Skeletal muscle satellite cell (primary cell): ENCODE results near the gene PCCA. TPM values are rescaled to one million over a fixed set of nuclear protein-coding genes. Genes with fewer than 3 reads are reported as not detected.
"Not testable (repeated sequence)": the region's sequence is repeated elsewhere in the genome, so short reads cannot be mapped to it uniquely, and the experiment has no call there.

Source experiments
- H3K27me3 ChIP-seq: 2 replicates; pipeline ENCODE4 v1.7.0; 2013; ENCODE audit warnings: low read length; ENCODE audit not compliant: control insufficient read depth, insufficient read depth
- H3K36me3 ChIP-seq: 2 replicates; pipeline ENCODE4 v1.7.0; 2013; ENCODE audit warnings: mild to moderate bottlenecking, control low read depth, low read length; ENCODE audit not compliant: insufficient read depth
- H3K4me1 ChIP-seq: 2 replicates; pipeline ENCODE4 v1.7.0; 2013; ENCODE audit warnings: low read length; ENCODE audit not compliant: control insufficient read depth, insufficient read depth
- H3K4me2 ChIP-seq: 2 replicates; pipeline ENCODE4 v1.7.0; 2013; ENCODE audit warnings: mild to moderate bottlenecking, low read length
- H3K4me3 ChIP-seq: 2 replicates; pipeline ENCODE4 v1.7.0; 2013; ENCODE audit warnings: low read length
- H3K9ac ChIP-seq: 2 replicates; pipeline ENCODE4 v1.7.0; 2013; ENCODE audit warnings: mild to moderate bottlenecking, low read depth, low read length, moderate library complexity
- H3K9me3 ChIP-seq: replicated peaks from 2 replicates; pipeline ENCODE4 v1.7.0; 2013; ENCODE audit warnings: mild to moderate bottlenecking, control low read depth, low read length
- small RNA-seq: library from RNA; depleted of rRNA; stranded (forward); fragments of <200 nt; gene quantifications from one replicate; pipeline ENCODE3, GENCODE V24; 2012

The PCCA gene

GRCh38 chr13:100566543-100566942 is 477.6 kb downstream of the PCCA start:
- no peaks in the 10 kb centered on the region for H3K9me3 ChIP-seq
- no peak overlapping the region for H3K4me3 ChIP-seq
- H3K27me3 ChIP-seq = no peaks in the 10 kb centered on the region
- H3K36me3 ChIP-seq = no peaks in the 10 kb centered on the region
- no peaks in the 10 kb centered on the region for H3K4me1 ChIP-seq
- no peak overlapping the region for H3K9ac ChIP-seq
- H3K4me2 ChIP-seq = no peak overlapping the region

- Histone ChIP-seq H3K9ac (no peak overlapping the region), H3K27me3 (no peaks in the 10 kb centered on the region), H3K4me2 (no peak overlapping the region), H3K9me3 (no peaks in the 10 kb centered on the region), H3K4me1 (no peaks in the 10 kb centered on the region), H3K4me3 (no peak overlapping the region), H3K36me3 (no peaks in the 10 kb centered on the region)
Measured at GRCh38 chr13:100573121-100573520, 484.2 kb downstream of the PCCA start.

- not testable (repeated sequence) for H3K9me3 ChIP-seq, H3K9ac ChIP-seq, H3K4me1 ChIP-seq, H3K36me3 ChIP-seq, H3K4me3 ChIP-seq, H3K27me3 ChIP-seq, H3K4me2 ChIP-seq
Measured at GRCh38 chr13:100577239-100577638, 488.3 kb downstream of the PCCA start.

Small RNA genes lying within 50 kb of the gene (small RNA-seq; reads per million reads assigned to genes)
- gene AL356575.1 = not detected
